Fibroblast of the conjunctiva (primary cell): Measurements from ENCODE around the gene FAM180A.
A peak's percentile ranks its signal among the peaks of the same experiment; 100 is the strongest.

Experiments used
- DNase-seq: peaks from one replicate; pipeline ENCODE4 v3.0.0-alpha.2; 2010; ENCODE audit warnings: low read depth

The FAM180A gene

DNA sequence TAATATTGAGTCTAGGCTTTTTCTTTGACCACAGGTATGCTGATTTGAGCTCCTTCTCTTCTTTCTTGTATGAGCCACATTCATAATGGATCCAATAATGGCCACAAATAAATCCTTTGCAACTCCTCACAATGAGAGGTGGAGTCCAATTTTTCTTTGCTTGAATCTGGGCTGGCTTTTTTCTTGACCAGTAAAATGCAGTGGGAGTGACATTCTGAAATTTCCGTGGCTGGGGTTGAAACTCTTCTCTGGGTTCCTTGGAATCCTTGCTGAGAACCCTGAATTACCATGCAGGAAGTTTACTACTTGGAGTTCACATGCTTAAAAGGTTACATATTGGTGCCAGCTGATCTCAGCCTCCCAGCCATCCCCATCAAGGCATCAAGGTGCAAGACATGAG, 22.4 kb upstream of the FAM180A start:
- no peak for DNase-seq

DNA sequence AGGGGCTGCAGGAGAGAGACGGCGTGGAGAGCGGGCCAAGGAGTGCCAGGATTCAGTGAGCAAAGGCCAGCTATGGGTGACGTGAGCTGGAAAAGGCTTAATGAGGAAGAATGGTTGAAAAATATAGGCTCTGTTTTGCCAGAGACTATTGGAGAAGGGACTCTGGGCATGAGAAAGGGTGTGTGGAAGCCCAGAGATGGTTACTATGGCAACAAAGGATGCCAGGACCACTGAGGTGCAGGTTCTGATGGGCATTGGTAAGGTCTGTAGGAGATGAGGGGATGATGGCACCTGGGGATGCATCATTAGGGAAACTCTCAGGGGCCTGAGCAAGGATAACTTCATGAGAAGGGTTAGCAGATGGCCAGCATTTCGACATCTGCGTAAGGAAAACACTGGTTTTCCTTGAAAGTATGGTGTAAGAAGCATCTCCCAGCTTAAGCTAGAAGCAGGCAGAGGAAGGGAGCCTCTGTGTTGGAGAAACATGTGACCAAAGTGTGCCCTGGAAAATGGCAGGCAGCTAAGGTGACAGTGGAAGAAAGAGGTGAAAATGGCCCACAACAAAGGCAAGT, 21.6 kb upstream of the FAM180A start:
- DNase-seq, result no peak

DNA sequence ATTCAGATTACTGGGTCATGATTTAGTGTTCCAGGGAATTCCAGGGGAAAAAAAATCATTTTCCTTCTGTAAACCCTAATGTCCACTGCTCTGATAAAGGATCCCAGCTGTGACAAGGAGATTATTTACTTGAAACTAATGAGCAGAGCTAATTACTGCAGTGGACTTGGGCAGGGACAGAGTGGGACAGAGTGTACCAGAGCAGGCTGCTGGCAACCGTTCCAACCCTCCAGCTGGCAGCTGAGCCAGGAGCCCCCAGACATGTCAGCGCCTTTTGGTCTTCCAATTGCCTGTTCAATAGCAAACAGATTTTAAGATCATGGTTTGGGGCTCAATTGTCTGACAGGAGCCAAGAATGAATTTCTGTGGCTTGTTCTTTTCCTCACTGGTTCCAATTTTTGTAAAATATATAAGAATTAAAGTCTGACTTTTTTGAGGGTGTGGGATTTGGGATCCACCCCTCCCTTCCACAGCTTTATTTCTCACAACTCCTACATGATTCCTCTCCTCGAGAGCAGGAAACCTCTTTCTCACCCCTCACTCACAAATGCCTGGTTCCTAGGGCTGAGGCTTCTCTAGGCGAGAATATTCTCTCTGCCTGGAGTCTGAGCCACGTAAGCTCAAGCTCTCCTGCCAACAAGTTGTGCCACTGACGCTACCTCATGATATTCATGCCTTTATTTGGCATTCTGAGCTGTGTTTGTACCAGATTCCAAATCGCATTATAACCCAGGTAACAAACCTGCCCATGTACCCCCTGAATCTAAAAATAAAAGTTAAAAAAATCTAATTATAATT, 20.6 kb upstream of the FAM180A start:
- no peak for DNase-seq

DNA sequence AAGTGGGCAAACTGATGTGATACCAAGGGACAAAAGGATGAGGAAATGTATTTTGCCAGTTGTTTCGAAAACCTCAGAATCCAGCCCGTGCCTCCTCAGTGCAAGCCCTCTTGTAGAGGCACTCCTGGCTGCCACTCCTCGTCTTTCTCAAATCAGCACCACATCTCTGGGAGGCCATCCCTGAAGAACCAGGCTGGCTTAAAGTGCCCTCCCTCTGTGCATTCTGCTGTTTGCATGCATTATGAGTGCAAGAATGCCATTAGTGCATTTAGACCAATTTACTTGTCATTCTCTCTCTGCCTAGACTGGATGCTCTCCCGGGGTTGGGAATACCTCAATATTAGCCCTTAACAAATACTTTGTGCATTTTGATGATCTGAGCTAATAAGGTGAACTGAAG, 19.9 kb upstream of the FAM180A start:
- DNase-seq, result no peak

DNA sequence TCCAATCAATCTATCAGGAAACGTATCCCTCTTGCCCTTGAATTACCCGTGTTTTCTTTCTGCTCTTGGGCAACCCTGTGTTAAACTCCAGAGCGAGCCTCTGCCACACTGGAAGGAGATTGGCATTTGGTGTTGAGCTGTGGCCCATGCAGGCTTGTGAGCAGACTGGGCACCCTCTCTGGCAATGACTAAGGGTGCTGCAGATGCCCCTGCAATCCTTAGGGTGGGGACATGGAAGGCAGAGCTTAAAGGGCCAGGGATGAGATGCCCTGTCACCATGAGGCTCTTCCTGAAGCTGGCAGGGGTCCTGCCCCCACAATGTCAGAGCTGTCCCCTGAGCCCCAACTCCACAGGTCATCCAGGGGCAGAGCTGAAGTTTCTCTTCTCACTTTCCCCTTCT, 19.5 kb upstream of the FAM180A start:
- DNase-seq, result no peak

GRCh38 chr7:135763261-135763660, 14.6 kb upstream of the FAM180A start:
- no peak for DNase-seq

GRCh38 chr7:135761751-135762488, 13.3 kb upstream of the FAM180A start:
- DNase-seq, result no peak

DNA sequence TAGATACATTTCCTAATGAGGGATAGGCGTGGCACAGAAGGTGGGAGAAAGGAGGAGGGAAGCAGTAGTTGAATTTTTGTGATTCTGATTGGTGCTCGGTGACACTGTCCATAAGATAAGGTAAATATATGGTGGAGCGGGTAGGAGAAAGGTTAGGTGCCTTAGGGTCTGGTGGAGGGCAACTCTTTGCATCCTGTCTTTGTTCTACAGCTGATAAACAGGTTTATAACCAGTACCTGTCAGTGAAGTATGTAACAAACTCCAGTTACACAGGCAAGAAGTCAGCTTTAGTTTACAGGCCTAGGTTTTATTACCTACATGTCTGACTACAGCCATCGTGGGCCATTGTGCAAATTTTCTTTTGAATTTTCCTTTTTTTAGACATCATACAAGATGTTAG, 10.9 kb upstream of the FAM180A start:
- no peak for DNase-seq

- DNase-seq, result no peak
Observed at GRCh38 chr7:135758531-135758932, 9.9 kb upstream of the FAM180A start.

DNA sequence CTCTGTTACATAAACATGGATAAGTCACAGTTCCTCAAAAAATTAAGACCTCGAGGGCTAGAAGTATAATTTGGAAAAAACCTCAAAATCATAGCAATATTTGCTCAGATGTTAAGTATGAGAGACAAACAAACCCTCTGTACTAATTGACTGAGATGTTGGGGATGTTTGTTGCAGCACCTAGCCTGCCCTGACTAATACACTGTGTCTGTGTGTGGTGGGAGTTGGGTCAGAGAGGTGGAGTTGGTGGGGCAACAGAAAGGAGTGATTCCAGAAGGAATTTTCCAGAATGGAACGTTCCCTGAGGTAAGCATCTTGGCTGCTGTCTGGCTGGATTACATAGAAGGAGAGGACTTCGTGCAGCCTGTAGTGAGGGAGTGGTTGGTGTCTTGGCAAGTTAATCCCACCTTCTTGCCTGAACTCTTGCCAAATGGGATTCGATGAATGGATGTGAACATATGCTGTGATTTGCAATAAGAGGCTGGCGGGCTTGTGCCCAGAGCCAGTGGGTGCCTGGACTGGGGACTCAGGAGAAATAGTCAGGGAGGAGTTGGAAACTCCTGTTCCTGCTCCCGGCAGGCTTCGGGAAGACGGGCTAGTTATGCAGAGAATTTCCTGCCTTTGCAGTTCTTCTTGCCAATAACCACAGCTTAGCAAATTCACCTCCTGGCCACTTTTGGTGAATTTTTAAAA, 9.3 kb upstream of the FAM180A start:
- peak; percentile 42 for DNase-seq

- DNase-seq, result no peak
Observed at GRCh38 chr7:135756191-135756590, 7.6 kb upstream of the FAM180A start.

DNA sequence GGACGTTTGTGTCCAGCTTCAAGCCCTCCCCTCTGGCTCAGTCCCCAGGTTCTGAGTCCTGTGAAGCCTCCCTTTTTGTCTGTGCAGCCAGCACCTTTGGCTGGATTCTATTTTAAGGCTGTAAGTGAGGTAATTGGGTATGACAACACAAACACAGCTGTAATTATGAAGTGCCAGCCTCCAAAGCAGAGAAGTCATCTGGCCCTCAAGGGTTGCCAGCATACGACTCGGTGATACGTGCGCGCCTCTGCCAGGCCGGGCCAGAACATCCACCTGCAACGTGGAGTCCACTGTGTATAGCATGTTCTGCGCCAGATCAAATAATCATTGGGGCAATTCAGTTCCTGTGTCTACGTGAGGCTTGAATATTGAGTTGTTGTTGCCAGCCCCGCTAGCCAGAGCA, 6.7 kb upstream of the FAM180A start:
- DNase-seq, result no peak

DNA sequence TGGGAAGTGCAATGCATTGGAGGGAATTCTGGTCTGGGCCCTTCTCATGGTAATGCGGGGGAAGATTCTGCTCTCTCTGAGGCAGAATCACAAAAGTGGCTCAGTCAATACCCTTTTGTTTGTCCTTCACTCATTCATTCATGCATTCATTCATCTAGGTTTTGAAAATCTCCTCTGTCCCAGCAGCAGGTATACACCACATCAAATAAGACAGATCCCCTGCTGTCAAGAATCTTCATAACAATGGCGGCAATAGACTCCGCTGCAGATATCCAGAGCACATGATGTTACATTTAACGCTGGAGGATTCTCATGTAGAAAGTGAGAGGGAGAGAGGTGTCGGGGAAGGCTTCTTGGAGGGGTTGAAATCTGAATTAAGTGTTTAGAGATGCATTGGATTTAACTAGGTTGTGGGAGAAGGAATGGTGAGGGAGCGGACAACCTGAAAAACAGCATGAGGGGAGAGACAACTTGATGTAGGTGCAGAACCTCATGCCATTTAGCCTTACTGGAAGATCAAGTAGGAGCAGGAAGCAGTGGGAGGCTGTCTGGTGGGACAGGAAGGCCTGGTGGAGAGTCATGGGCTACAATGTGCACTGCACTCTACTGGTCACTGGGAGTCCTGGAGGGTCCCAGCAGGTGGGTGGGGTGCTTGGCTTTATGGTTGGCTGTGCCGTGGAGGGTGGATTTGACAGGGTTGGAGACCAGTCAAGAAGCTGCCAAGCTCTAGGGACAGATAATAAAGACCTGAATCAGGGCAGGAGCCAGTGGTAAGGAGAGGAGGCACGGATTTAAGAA, 5.2 kb upstream of the FAM180A start:
- no peak for DNase-seq

DNA sequence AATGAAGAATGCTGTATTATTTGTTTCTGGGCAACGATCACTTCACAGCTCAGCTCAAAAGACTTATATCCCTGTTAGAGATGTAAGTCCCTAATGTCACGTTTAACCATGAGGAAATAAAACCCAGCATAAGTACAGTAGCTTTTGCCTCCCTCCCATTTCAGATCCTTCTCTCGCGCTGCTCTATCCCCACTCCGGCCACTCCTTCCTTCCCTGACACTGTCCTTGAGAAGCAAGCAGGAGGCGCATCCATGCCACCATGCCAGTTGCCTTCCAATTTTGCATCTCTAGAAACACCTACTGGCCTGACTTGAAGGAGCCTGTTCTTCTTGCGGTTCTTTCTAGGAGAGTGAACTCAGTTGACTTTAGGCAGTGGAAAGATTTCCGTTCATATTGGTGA, 1.2 kb downstream of the FAM180A start:
- DNase-seq, result no peak

DNA sequence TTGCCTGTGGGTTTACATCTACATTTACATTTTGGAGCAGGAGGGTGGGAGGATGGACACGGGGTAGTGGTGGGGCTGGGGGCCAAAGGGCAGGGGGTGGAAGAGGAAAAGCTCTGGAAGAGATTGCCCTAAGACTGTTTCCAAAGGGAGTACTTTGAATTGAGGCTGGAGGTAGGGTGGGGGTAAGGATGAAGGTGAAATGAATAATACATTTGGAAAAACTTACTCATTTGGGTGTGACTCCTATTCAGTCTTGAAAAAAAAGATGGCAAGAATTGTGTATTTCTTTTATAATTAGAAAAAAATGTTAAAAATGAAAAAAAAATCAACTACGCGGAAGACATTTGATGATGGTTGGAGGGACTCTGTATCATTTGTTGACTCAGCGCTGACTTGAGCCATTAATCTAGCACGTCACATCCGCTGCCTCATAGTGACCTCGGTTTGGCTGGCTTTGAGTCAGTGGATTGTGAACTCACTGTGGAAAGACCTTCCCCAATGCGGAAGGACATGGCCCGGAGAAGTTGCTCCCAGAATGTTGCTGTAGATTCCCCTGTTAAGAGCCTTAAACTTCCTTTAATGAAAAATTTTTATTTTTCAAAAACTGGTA, 2.8 kb downstream of the FAM180A start:
- DNase-seq, result peak; percentile 85

GRCh38 chr7:135744938-135745702, 3.5 kb downstream of the FAM180A start:
- DNase-seq, result peak; percentile 47

DNA sequence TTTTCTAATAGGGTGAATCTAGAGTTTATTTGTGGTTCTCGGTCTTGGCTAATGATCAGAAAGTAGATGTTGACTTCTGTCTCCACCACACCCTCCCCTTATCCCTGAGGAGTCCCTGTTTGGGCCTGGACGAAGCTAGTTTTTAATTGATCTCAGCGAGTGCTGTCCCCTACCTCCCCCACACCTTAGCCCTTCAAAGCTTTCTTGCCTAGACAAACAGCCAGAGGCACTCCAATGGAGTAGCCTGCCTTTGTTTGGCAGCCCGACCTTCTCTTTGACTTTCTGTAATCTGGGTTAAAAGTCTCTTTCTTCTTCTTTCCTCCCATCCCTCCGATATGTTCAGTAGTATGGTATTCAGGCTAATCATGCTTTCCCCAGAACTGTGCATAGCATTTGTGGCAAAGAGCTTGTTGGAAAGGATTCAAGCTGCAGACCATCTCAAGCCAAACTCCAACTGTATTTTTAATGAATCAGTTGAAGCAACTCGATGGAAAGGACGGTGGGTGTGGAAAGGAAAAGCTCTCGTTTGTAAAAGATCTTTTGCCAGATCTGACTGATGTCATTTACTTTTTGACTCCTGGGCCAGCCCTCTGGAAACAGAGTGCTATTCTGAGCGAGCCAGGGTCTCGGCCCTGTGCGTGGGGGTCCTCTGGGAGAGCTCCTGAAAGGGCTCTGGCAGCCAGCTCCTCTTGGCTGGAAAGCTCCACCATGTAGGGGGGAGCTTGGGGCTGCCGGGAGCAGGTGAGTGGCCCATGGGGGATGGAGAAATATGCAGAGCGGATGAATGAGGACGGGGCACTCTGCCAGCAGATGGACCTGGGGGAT, 4.5 kb downstream of the FAM180A start:
- DNase-seq, result peak; percentile 75

DNA sequence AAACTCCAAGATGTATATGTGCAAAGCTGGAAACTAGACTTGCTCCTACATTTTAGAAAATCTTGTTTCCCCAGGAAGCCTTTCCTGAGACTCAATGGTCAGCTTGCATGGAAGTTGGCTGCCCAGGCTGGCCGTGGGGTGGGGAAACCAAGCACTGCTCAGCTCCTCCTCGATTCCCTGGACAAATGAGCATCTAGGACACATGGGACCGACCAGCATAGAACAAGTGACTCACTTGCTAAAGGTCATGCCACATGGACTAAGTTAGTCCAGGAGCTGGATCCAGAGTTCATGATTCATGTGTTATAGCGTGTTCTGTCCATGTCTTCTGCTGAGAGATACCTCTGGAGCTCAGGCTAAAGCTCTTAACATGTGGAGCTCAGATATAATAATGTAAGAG, 6.2 kb downstream of the FAM180A start:
- no peak for DNase-seq

GRCh38 chr7:135741905-135742304, 6.7 kb downstream of the FAM180A start:
- no peak for DNase-seq

DNA sequence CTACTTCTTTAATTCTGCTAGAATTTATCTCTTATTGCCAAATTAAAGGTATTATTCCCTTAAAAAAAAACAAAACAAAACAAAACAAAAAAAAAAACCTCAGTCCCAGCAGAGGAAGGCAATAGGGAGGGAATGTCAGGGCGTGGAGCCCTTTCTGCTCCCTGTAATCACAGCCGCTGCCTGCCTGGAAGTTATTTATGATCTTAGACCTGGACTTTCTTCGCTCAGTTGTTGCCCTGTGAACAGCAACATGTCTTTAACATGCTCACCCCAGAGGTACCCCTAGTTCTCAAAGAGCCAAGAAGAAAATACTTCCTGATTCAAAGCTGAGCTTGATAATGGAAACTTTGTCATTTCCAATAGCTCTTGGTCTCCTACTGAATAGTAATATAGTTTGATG, 7.7 kb downstream of the FAM180A start:
- DNase-seq, result no peak
